CD4-positive, alpha-beta T cell treated with Interferon alpha-2 for 1 hour (primary cell): ENCODE measurements around the gene TAMALIN.

ENCODE experiments used
- DNase-seq, 2 donors: peaks; one replicate each; pipeline ENCODE4 v3.0.0-alpha.2; 2020 to 2022

Gene TAMALIN

DNA sequence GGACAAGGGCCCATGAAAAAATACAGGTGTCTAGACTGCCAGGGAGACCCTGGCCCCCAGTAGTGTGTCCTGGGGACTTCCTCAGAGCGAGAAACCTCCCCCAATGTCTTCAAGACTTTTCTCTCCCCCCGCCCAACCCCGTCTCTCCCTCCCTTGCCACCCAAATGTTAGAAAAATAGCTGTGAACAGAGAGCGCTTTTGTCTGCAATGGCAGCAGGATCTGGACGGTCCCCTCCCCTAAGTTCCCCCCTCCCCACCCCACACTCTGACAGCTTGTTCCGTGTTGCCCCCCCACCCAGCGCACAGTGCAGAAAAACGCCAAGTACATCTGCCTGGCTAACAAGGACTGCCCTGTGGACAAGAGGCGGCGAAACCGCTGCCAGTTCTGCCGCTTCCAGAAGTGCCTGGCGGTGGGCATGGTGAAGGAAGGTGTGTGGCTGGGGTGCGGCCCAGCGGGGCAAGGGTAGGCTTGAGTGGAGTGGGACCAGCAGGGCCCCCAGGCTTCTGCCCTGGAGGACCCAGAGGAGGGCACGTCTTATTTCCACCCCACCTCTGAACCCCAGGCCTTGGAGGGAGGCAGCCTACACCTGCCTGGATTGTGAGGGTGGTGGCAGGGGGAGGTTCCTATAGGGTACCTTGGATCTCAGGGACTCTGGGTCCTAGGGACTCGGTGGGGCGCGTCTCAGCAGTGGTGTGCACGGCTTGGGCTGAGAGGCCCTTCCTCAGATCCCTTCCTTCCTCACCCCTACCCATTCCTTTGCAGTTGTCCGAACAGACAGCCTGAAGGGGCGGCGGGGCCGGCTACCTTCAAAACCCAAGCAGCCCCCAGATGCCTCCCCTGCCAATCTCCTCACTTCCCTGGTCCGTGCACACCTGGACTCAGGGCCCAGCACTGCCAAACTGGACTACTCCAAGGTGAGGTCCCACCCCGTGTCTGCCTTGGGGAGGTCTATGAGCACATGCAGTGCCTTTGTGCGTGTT, 49.3 kb downstream of the TAMALIN start:
- DNase-seq = peak in 1 of 2 donors; percentile 37

DNA sequence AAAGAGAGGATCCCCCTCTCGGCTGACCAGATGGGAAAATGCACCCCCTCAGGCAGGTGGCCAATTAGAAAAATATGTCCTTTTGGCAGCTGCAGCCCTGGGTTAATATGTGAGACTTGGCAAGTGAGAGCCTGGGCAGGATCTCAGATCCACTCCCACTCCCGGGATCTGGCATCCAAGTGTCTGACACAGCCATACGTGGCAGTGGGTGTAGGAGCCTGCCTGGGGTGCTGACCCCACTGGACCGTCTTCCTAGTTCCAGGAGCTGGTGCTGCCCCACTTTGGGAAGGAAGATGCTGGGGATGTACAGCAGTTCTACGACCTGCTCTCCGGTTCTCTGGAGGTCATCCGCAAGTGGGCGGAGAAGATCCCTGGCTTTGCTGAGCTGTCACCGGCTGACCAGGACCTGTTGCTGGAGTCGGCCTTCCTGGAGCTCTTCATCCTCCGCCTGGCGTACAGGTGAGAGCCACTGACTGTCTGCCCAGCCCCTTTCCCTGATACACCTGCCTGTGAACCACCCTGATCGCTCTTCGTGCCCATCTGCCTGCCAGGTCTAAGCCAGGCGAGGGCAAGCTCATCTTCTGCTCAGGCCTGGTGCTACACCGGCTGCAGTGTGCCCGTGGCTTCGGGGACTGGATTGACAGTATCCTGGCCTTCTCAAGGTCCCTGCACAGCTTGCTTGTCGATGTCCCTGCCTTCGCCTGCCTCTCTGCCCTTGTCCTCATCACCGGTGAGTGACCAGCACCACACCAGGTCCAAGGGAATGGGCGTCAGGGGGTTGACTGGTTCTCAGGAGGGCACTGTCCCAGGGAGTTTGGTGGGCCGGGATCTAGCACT, 50.3 kb downstream of the TAMALIN start:
- no peak for DNase-seq

DNA sequence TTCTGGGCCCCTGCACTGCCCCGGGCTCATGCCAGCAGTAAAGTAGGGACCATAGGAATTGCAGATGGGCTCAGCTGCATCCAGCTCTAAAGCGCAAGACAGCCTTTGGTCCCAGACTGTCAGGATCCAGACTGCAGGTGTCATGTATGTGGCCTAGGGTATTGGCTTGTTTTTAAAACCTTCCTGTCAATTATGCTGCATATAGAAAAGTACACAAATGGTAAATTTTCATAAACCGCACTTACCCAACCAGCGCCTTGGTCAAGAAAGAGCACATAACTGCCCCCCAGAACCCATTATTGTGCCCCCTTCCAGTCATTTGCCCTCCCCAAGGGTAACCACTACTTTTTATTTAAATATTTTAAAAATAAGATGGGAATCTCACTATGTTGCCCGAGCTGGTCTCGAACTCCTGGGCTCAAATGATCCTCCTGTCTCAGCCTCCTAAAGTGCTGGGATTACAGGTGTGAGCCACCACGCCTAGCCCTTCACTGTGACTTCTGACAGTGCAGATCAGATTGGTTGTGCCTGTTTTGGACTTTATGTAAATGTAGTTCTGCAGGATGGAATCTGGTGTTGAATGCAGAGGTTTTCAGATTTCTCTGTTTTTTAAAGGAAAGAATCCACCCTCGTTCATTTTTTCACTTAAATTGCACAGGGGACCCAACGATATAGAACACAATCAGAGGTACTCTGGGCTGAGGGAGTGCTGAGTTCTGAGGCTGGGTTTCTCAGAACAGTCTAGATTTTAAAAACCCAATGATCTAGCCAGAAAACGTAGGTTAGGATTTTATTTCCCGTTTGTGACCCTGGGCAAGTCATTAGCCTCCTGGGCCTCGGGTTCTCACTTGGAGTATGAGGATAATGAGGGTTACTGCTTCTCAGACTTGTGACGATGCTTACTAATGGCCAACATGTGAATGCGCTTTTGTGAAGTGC, 51.2 kb downstream of the TAMALIN start:
- peak in 1 of 2 donors; percentile 31 for DNase-seq

DNA sequence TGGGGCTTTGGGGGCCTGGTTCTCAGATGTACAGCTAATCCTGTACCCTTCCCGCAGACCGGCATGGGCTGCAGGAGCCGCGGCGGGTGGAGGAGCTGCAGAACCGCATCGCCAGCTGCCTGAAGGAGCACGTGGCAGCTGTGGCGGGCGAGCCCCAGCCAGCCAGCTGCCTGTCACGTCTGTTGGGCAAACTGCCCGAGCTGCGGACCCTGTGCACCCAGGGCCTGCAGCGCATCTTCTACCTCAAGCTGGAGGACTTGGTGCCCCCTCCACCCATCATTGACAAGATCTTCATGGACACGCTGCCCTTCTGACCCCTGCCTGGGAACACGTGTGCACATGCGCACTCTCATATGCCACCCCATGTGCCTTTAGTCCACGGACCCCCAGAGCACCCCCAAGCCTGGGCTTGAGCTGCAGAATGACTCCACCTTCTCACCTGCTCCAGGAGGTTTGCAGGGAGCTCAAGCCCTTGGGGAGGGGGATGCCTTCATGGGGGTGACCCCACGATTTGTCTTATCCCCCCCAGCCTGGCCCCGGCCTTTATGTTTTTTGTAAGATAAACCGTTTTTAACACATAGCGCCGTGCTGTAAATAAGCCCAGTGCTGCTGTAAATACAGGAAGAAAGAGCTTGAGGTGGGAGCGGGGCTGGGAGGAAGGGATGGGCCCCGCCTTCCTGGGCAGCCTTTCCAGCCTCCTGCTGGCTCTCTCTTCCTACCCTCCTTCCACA, 52.0 kb downstream of the TAMALIN start:
- peak in 1 of 2 donors; percentile 36 for DNase-seq

DNA sequence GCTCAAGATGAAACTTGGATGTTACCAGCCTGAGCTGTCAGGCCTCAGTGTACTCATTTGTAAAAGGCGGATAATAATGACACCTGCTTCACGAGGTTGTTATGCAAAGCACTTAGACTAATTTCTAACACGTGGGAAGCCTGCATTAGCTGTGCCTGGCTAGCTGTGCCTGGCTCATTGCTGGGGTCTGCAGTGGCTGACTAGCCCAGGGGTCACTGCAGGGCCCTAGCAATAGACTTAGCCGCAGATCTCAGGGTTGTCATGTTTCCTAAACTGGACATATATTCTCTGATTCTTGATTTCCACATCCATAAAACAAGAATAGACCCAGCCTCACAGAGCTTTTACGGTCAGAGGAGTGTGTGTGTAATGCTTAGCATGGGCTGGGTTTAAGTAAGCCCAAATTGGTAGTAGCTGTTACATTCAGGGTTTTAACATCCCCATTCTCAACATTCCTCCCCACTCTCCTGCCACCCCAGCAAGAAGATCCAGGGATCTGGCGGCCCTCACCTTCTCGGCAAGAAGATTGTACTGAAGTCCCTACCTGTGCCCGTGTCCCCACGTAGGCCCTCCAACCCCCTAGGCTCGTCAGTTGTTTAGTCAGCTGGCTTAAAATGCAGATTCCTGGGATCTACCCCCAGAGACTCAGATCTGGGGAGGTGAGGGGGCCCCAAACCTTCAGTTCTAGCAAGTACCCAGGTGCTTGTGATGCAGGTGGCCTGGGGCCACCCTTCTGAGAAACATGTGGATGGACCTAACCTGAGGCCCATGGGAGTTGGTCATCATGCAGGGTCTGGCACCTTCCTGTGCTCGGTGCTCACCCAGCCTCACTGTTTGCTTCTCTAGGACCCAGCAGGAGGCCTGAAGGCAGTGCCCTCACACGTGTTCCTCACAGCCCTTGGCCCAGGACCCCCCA, 53.1 kb downstream of the TAMALIN start:
- peak; percentile 31 to 57 for DNase-seq

DNA sequence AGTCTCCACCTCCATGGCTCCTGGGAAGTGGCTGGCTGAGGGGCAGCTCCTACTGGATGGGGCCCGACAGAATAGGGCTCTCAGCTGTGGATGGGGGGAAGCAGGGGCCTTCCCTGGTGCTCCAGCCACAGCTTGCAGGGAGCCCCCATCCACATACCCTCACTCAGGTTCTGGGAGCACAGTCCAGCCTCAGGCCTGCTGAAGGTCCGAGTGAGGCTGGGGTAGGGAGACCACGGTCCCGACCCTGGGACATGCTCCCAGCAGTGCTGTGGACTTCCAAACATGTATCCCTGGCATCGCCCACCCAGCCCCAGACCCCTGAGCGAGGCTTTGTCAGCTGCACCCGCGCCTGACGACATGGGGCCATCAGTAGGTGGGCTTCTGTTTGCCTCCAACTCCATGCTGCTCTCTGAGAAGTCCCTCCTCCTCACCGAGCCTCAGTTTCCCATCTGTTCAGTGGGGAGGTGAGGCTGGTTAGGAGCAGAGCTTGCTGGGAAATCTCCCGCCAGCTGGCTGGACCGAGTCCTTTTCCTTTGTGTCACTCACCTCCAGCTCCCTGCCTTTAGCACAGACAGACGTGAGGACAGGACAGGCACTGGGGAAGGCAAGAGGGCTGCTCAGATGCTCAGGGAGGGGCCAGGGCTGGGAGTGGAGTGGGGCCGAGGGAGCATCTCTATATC, 53.9 kb downstream of the TAMALIN start:
- no peak for DNase-seq

DNA sequence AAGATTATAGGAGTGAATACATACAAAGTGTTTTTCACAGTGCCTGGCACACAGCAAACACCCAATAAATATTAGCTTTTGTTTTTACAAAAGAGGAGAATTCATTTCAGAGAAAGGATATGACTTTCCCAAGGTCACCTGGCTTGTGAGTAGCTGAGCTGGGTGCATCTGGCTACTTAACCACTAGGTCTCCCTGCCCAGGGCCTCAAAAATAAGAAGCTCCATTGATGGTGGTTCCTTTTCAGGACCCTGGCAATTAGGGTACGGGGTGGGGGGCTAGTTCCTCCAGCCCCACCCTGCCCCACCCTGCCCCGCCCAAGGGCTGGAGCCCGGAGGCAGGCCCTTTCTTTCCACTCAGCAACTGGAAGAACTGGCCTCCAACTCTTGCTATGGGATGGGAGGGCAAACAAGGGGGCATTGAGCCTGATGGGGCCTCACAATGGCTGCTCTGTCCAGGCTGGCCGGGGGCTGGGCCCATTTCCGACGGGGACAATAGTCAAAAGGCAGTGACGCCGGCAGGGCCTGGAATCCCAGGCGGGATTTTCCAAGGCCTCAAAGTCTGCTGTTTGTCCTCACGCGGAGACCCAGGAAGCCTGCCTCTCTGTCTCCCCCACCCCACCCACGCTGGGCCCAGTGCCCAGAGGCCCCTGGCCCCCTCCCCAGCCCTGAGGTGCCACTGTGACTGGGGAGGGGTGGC, 54.9 kb downstream of the TAMALIN start:
- DNase-seq = peak in 1 of 2 donors; percentile 44

DNA sequence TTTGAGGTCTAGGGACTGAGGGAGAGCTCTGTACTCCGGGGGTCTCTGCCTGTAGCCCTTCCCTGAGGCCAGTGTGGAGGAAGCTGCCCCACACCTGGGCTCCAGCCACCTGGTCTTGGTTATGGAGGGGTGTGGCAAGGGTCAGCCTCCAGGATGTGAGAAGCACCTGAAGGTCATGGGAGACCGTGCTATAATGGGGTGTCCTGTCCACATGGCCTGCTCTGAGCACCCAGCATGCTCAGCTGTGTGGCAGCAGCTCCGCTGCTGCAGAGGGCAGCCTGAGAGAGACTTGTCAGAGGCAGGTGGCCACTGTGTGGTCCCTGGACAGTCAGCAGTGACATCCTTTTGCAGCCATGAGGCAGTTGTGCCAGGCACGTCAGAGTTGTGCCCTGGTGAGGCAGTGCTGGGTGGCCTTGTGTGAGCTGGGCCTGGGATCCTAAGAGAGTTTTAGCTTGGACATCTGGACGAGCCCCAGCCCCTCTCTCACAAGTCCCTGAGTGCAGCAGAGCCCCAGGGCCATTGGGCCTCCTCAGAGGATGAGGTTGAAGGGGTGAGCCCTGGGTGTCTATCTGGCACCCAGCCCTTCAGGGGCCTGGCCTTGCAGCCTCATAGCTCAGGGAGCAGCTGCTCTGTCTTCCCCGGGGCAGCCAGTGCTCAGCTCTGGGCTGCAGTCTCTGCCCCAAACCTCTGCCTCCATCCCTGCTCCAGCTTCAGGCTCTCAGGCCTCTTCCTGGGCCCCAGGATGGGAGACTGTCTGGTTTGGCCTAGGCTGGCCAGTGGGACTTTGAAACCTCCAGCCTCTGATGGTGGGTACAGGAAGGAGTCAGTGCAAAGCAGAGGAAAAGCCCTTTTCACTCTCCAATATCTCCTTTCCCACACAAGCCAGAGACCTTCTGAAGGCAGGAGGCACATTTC, 55.7 kb downstream of the TAMALIN start:
- DNase-seq = no peak

DNA sequence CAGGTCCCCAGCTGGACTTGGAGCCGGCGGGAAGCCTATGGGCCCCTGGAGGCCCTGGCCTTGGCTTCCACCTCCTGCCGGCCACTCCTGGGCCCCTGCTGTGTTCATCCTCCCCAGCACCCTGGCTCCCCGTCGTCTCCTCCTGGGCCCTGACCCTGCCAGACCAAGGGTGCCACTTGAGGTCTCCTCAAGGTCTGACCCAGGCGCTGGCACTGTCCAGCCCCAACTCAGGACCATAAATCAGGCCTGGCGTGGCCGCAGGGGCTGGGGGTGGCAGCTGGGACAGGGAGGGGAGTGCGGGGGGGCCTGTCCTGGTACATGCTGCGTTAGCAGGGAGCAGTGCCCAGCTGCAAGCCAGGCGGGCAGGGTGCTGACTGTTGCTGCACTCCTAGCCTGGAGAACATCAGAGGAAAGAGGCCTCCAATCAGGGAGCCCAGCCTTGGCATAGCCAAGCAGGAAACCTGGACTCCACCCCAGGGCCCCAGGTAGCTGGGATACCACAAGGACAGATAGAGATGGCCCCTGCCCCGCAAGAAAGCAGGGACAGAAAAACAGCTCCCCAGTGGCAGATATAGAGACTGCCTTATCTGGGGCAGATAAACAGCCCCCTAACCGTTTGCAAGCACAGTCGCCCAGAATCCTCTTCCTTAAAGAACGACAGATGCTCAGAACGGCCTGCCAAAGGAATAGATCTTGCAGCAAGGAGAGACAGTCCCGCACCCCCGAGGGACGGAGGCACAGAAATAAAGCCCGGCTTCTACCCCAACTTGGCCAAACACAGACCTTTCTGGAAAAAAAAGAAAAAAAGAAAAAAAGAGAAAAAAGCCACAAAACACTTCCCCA, 56.6 kb downstream of the TAMALIN start:
- no peak for DNase-seq

DNA sequence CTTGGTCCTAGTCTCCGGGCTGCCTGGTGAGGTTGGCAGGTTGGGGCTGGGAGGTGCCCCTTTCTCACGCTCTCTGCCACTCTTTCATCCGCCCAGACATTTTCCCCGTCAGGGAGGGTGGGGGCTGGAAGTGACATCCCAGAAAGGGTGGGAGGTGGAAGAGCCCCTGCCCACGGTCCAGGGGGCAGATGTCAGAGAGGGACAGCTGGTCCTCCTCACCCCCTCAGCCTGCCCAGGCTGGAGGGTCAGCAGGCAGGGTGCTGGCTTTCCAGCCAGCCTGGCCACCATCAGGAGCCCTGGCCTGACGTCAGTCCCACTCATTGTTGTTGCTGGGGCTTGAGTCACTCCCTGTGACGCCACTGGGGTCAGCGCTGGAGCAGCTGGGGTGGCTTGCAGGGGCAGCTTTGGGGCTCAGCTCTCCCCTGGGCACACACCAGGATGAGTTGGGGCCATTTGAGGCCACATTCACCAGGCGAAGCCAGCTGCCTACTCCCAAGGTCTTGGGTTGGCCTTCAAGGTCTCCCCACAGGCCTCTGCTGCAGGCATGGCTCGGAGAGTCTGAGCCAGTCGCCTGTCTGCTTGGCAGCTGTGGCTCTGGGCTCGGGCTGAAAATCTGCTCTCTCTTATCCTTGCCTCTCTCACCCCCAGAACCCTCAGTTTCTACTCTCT, 57.4 kb downstream of the TAMALIN start:
- no peak for DNase-seq
